K562 (cell line): Measurements from ENCODE around the gene ZFP57. TPM values are rescaled to one million over a fixed set of nuclear protein-coding genes. Genes with fewer than 3 reads are reported as not detected.
A peak's percentile ranks its signal among the peaks of the same experiment; 100 is the strongest.

Source experiments
- ATAC-seq: fragments of 200-7000 bp; cut with Tn5 transposase; 3 replicates; pipeline ENCODE4 v1.9.1; 2020; ENCODE audit warnings: moderate library complexity
- BruUV-seq: library from RNA; stranded (reverse); fragments of 400-500 nt; replicated peaks from 2 replicates; lab custom pipeline; 2021; lab: Mats Ljungman, UMichigan
- CTCF ChIA-PET: fragments of 300-600 bp; formaldehyde crosslinking; extraction: SDS; loops from one replicate; lab custom pipeline; 2021; ENCODE audit warnings: low intra/inter-chr PET ratio; lab: Yijun Ruan, JAX
- POLR2A ChIA-PET: fragments of 300-600, 350-650 bp; sonication (Branson Sonifier 250); formaldehyde crosslinking; extraction: SDS; loops from one replicate; lab custom pipeline; 2021; ENCODE audit warnings: antibody characterized with exemption, inconsistent platforms; lab: Yijun Ruan, JAX
- DNase-seq, 4 experiments: peaks; one replicate each; pipeline versions ENCODE4 v3.0.0 to v3.0.0-alpha.2; 2011 to 2018; ENCODE audit warnings: low spot score in 3 of 4, mixed read lengths in 3 of 4; ENCODE audit errors: extremely low read depth in 1 of 4
- FAIRE-seq: peaks from 2 replicates; lab custom pipeline; 2011; peaks lifted over from hg19 to GRCh38; lab: Jason Lieb, UNC
- H2AFZ ChIP-seq: 2 replicates; pipeline ENCODE4 v1.6.0; 2011; ENCODE audit warnings: low read depth, low read length, control low read depth, inconsistent platforms
- H3K27ac ChIP-seq: fragments of 200-600 bp; 3 replicates; pipeline ENCODE4 v1.8.0; 2011; ENCODE audit warnings: low read depth, mild to moderate bottlenecking, control low read depth, inconsistent platforms, low read length, moderate library complexity, mixed read lengths; ENCODE audit errors: extremely low read depth
- H3K27me3 ChIP-seq, 2 experiments: fragments of 300-600 bp in 1 of 2; 2 replicates in 1 of 2; 3 replicates in 1 of 2; pipeline versions ENCODE4 v1.6.0 to v1.8.0; 2011; ENCODE audit warnings: inconsistent platforms in 2 of 2, low read length in 2 of 2, mild to moderate bottlenecking in 1 of 2, mixed read lengths in 1 of 2, moderate library complexity in 1 of 2; ENCODE audit not compliant: control insufficient read depth in 2 of 2, insufficient read depth in 2 of 2
- H3K36me3 ChIP-seq: fragments of 300-600 bp; 3 replicates; pipeline ENCODE4 v1.8.0; 2011; ENCODE audit warnings: mild to moderate bottlenecking, low read length, inconsistent platforms; ENCODE audit not compliant: control insufficient read depth, insufficient read depth
- H3K4me1 ChIP-seq, 2 experiments: fragments of 200-600 bp in 1 of 2; replicated peaks in 1 of 2; 2 replicates in 1 of 2; 3 replicates in 1 of 2; pipeline versions ENCODE4 v1.5.1 to v1.8.0; 2011; ENCODE audit warnings: inconsistent platforms in 2 of 2, low read length in 2 of 2, mild to moderate bottlenecking in 1 of 2, mixed read lengths in 1 of 2, moderate library complexity in 1 of 2; ENCODE audit not compliant: control insufficient read depth in 2 of 2, insufficient read depth in 2 of 2
- H3K4me2 ChIP-seq: 2 replicates; pipeline ENCODE4 v1.6.1; 2011; ENCODE audit warnings: low read length, control low read depth, inconsistent platforms, mixed read lengths; ENCODE audit not compliant: insufficient read depth
- H3K4me3 ChIP-seq: fragments of 200-600 bp; sonication (generic), shearing (Covaris generic); 2 replicates; pipeline ENCODE4 v1.5.1; 2016; ENCODE audit warnings: control low read depth, inconsistent platforms
- H3K79me2 ChIP-seq: fragments of 200-600 bp; 3 replicates; pipeline ENCODE4 v1.8.0; 2011; ENCODE audit warnings: low read length, inconsistent platforms; ENCODE audit not compliant: control insufficient read depth, insufficient read depth
- H3K9ac ChIP-seq, 2 experiments: 2 replicates each; pipeline versions ENCODE4 v1.6.0 to v1.6.1; 2011; ENCODE audit warnings: low read depth in 2 of 2, low read length in 2 of 2, control low read depth in 1 of 2, inconsistent platforms in 1 of 2, mild to moderate bottlenecking in 1 of 2, mixed read lengths in 1 of 2; ENCODE audit not compliant: insufficient read depth in 1 of 2
- H3K9me1 ChIP-seq: one replicate; pipeline ENCODE4 v1.6.0; 2011; ENCODE audit warnings: inconsistent platforms, mild to moderate bottlenecking, low read length, moderate library complexity; ENCODE audit not compliant: control insufficient read depth, insufficient read depth
- H3K9me3 ChIP-seq: replicated peaks from 2 replicates; pipeline ENCODE4 v1.5.1; 2011; ENCODE audit warnings: low read depth, low read length, inconsistent platforms; ENCODE audit not compliant: control insufficient read depth, insufficient read depth
- H4K20me1 ChIP-seq: replicated peaks from 2 replicates; pipeline ENCODE4 v1.6.1; 2011; ENCODE audit warnings: low read length, inconsistent platforms, mixed read lengths; ENCODE audit not compliant: control insufficient read depth, insufficient read depth
- ELK3 ChIP-seq: fragments of 450-650 bp; formaldehyde crosslinking; IDR thresholded peaks from 2 replicates; pipeline ENCODE4 v1.4.0; 2020; ENCODE audit warnings: mild to moderate bottlenecking
- ETV1 ChIP-seq: fragments of 450-650 bp; conservative IDR thresholded peaks from 2 replicates; pipeline ENCODE4 v1.6.1; 2016; ENCODE audit warnings: missing genetic modification characterization, control low read depth, low read depth, missing compliant biosample characterization
- HMG20B ChIP-seq: fragments of 250-450 bp; sonication (Bioruptor Pico); IDR thresholded peaks from 2 replicates; pipeline ENCODE4 v1.5.0; 2021; ENCODE audit warnings: mild to moderate bottlenecking
- ILF3 ChIP-seq: fragments of 450-650 bp; IDR thresholded peaks from 2 replicates; pipeline ENCODE4 v1.6.1; 2018; ENCODE audit warnings: antibody characterized with exemption, mild to moderate bottlenecking, moderate library complexity, borderline replicate concordance
- KLF1 ChIP-seq: fragments of 450-650 bp; IDR thresholded peaks from 2 replicates; pipeline ENCODE4 v1.6.1; 2016; ENCODE audit warnings: missing genetic modification characterization, missing compliant biosample characterization
- KLF10 ChIP-seq: fragments of 250-450 bp; sonication (Bioruptor Pico); IDR thresholded peaks from 2 replicates; pipeline ENCODE4 v1.6.1; 2021; ENCODE audit warnings: matching md5 sums
- LEF1 ChIP-seq: fragments of 450-650 bp; IDR thresholded peaks from 2 replicates; pipeline ENCODE4 v1.6.1; 2016; ENCODE audit warnings: mild to moderate bottlenecking
- MBD2 ChIP-seq: sonication (generic); IDR thresholded peaks from 2 replicates; pipeline ENCODE4 v1.6.1; 2016; ENCODE audit warnings: low read depth, borderline replicate concordance
- MLLT1 ChIP-seq, 2 experiments: fragments of 450-650 bp; IDR thresholded peaks; 2 replicates each; pipeline ENCODE4 v1.6.1; 2016
- MYNN ChIP-seq, 2 experiments: sonication (generic); formaldehyde crosslinking in 1 of 2; IDR thresholded peaks; 2 replicates each; pipeline versions ENCODE4 v1.5.0 to v1.6.1; 2016 to 2020; ENCODE audit warnings: antibody characterized with exemption in 1 of 2, missing genetic modification reagents in 1 of 2
- POU5F1 ChIP-seq: fragments of 150-350 bp; IDR thresholded peaks from 2 replicates; pipeline ENCODE4 v1.6.1; 2014; ENCODE audit warnings: borderline replicate concordance, low read length, low read depth, mild to moderate bottlenecking; ENCODE audit not compliant: partially characterized antibody
- PRPF4 ChIP-seq: fragments of 200-400 bp; formaldehyde crosslinking; IDR thresholded peaks from one replicate; pipeline ENCODE4 v1.6.1; 2017; ENCODE audit warnings: low read length, low read depth, mild to moderate bottlenecking; ENCODE audit not compliant: insufficient read depth, poor library complexity, severe bottlenecking
- SAFB2 ChIP-seq: fragments of 200-400 bp; formaldehyde crosslinking; IDR thresholded peaks from 2 replicates; pipeline ENCODE4 v1.6.1; 2018; ENCODE audit warnings: borderline replicate concordance, low read length, low read depth, moderate library complexity; ENCODE audit not compliant: severe bottlenecking
- TAF15 ChIP-seq: fragments of 200-400 bp; formaldehyde crosslinking; IDR thresholded peaks from 2 replicates; pipeline ENCODE4 v1.6.1; 2017; ENCODE audit warnings: mild to moderate bottlenecking, low read depth, low read length, moderate library complexity
- ZNF133 ChIP-seq: fragments of 250-450 bp; sonication (Bioruptor Pico); IDR thresholded peaks from 2 replicates; pipeline ENCODE4 v1.4.0; 2020; ENCODE audit warnings: mild to moderate bottlenecking
- ZNF217 ChIP-seq: sonication (generic); formaldehyde crosslinking; IDR thresholded peaks from 2 replicates; pipeline ENCODE4 v1.8.0; 2022; ENCODE audit warnings: mild to moderate bottlenecking, missing genetic modification reagents
- ZNF589 ChIP-seq: fragments of 200-800 bp; sonication (Bioruptor generic); IDR thresholded peaks from 2 replicates; pipeline ENCODE4 v1.6.1; 2016; ENCODE audit warnings: low read depth, missing genetic modification characterization, missing compliant biosample characterization
- ZSCAN29 ChIP-seq: fragments of 450-650 bp; IDR thresholded peaks from 2 replicates; pipeline ENCODE4 v1.6.1; 2017
- WGBS: fragments of 100-300 bp; shearing (Covaris generic); methylation state at CpG from one replicate; pipeline ENCODE4 v1.1.6; 2016; ENCODE audit warnings: low coverage, mixed read lengths; ENCODE audit not compliant: insufficient coverage; ENCODE audit errors: missing lambda C conversion rate; 5-methylcytosine and 5-hydroxymethylcytosine counted together
- in situ Hi-C: fragments of 300-500 bp; cut with MboI; formaldehyde crosslinking; loops from 4 replicates; pipeline ENCODE4 v1.15.0; 2018; ENCODE audit warnings: inconsistent platforms, mixed read lengths
- intact Hi-C: fragments of 100-400 bp; cut with micrococcal nuclease; formaldehyde crosslinking; loops from 2 replicates; pipeline ENCODE4 v1.14.2; 2022
- polyA plus RNA-seq, 8 experiments: library from polyadenylated mRNA; depleted of rRNA in 4 of 8; stranded (reverse) in 5 of 8; unstranded in 3 of 8; fragments of >200 nt; fragmentation: Nextera tagmentation in 2 of 8; fragmentation: Illumina TruSeq in 1 of 8; extraction: Ambion mirVana in 2 of 8; extraction: Trizol in 1 of 8; gene quantifications; 2 replicates each; pipeline versions ENCODE4 v1.2.1 to v1.2.3, GENCODE V29; 2011 to 2014; ENCODE audit warnings: inconsistent platforms in 1 of 8, missing spikeins in 1 of 8
- total RNA-seq, 7 experiments: library from RNA; depleted of rRNA in 6 of 7; stranded (reverse); fragments of >200 nt in 6 of 7; fragmentation: Illumina TruSeq in 2 of 7; extraction: Trizol in 2 of 7; gene quantifications; 2 replicates each; pipeline versions ENCODE4 v1.2.1 to v1.2.3, GENCODE V29; 2011 to 2021; ENCODE audit warnings: low replicate concordance in 1 of 7

Gene ZFP57
- total and polyA plus RNA-seq, 9 of the 15 experiments (the other 6 are each of a cell fraction or from before 2014, with no cell fraction given), result 0.04 to 0.28 (median 0.13) TPM

DNA sequence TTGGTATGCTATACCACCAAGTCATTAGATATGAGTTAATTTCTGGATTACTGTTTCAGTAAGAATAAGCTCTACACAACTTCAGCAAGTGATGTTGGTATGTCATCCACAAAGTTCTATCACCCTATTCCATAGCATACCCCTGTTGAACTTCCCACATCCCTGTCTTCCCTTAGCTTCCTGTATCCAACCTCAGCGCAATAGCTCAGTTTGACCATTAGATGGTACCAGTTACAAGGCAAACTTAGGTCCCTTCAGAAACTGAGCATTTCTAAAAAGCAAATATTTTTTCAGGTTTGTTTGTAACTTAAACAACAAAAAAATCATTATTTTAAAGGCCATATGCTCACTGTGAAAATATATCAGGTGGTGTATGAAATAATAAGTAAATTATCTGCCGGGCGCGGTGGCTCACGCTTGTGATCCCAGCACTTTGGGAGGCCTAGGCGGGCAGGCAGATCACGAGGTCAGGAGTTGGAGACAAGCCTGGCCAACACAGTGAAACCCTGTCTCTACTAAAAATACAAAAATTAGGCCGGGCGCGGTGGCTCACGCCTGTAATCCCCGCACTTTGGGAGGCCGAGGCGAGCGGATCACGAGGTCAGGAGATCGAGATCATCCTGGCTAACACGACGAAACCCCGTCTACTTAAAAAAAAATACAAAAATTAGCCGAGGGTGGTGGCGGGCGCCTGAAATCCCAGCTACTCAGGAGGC is 32.9 kb downstream of the ZFP57 start (continued):
- TF ChIP-seq MLLT1 (IDR thresholded peaks at IDR 0.05), result peak in 1 of 2 experiments; percentile 75; a peak in 2 of 4 replicates

- H3K36me3 ChIP-seq, result no peaks in the 10 kb centered on the region
- ChIA-PET POLR2A (interaction anchor here (0.6 to 3.6 kb wide), 7 partner anchors 8 to 1108 kb away, joined by 3 to 15 read pairs (median 7); partner anchors contain the start of gene GABBR1), CTCF (no interaction called here)
- no peak overlapping the region for H3K27ac ChIP-seq
- peak overlapping the region; percentile 17 to 77; a peak in 1 of 4 replicates for H3K9ac ChIP-seq
- ATAC-seq (peak; percentile 95), DNase-seq (peak in 3 of 4 experiments; percentile 26 to 71 (median 56)), FAIRE-seq (peak; percentile 67)
- intact Hi-C loops, result loop anchor here (10.0 kb wide), 1 partner anchor 183 kb away; the partner anchor contains the start of gene HLA-G
- no peaks in the 10 kb centered on the region for H3K9me3 ChIP-seq
- H3K79me2 ChIP-seq, result no peaks in the 10 kb centered on the region
- no peaks in the 10 kb centered on the region for H4K20me1 ChIP-seq
- in situ Hi-C loops, result no loop called here
- H3K4me2 ChIP-seq, result peak overlapping the region; percentile 35
- no peaks in the 10 kb centered on the region for H3K9me1 ChIP-seq
- no peaks in the 10 kb centered on the region for H3K27me3 ChIP-seq
- H3K4me3 ChIP-seq, result no peak overlapping the region
- 3% methylated on average over 3 of the region's 3 CpGs for WGBS
- no TSS peak for BruUV-seq
- peak overlapping the region; percentile 83 for H2AFZ ChIP-seq
- peaks cover 8 to 10% of the 10 kb centered on the region in 2 experiments; a peak in 4 of 5 replicates for H3K4me1 ChIP-seq
- TF ChIP-seq POU5F1 (no peak), SAFB2 (no peak), ZNF589 (no peak), HMG20B (CRISPR knock-in tag) (no peak), KLF10 (no peak), ZNF133 (CRISPR knock-in tag) (no peak), ZSCAN29 (no peak), PRPF4 (no peak), ETV1 (tag) (no peak), ZNF217 (CRISPR knock-in tag) (no peak), LEF1 (0 out of 2 replicates have a peak, but pooled peaks have one; percentile 18), ELK3 (no peak), MYNN (IDR thresholded peaks at IDR 0.05) (no peak), MYNN (CRISPR knock-in tag; IDR thresholded peaks at IDR 0.05) (no peak), ILF3 (no peak), MBD2 (no peak), KLF1 (tag) (0 out of 2 replicates have a peak, but pooled peaks have one; percentile 30), TAF15 (no peak)
Measured at GRCh38 chr6:29641430-29642148, 39.4 kb downstream of the ZFP57 start.
